ENCODE measurements around the gene ZDHHC14. TPM values are rescaled to one million over a fixed set of nuclear protein-coding genes. Genes with fewer than 3 reads are reported as not detected.

Gene ZDHHC14
- total RNA-seq, 1 donor from 2014 or later, result 14.5 TPM

DNA sequence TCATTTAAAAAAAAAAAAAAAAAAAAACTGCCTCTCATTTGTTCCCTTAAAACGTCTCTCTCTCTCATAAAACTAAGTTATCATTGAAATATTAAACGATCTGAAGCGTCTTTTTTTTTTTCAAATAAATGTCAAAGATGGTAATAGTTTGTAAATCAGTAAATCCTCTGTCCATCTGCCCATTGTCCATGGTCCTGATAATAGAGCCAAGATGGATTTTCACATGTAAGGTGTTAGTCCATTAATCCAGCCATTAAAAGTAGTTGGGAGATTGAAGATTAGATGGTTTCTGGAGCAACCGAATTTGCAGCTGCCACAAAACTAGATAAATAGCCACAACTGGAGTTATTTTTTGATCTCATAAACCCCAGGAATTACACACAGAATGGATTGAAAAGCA is 296.2 kb downstream of the ZDHHC14 start:
- no peak overlapping the region for H3K27ac ChIP-seq
- no peak for DNase-seq (ENCODE audit: low spot score in 2 of 2)
- no peak overlapping the region for H3K4me3 ChIP-seq
- intact Hi-C loops (cut with DNase I), result loop anchor here (10.0 kb wide), 1 partner anchor 198 kb away; no protein-coding TSS in a partner anchor
- TF ChIP-seq, protein P1, sequence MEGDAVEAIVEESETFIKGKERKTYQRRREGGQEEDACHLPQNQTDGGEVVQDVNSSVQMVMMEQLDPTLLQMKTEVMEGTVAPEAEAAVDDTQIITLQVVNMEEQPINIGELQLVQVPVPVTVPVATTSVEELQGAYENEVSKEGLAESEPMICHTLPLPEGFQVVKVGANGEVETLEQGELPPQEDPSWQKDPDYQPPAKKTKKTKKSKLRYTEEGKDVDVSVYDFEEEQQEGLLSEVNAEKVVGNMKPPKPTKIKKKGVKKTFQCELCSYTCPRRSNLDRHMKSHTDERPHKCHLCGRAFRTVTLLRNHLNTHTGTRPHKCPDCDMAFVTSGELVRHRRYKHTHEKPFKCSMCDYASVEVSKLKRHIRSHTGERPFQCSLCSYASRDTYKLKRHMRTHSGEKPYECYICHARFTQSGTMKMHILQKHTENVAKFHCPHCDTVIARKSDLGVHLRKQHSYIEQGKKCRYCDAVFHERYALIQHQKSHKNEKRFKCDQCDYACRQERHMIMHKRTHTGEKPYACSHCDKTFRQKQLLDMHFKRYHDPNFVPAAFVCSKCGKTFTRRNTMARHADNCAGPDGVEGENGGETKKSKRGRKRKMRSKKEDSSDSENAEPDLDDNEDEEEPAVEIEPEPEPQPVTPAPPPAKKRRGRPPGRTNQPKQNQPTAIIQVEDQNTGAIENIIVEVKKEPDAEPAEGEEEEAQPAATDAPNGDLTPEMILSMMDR (IDR thresholded peaks at IDR 0.05), result no peak
- no peaks in the 10 kb centered on the region for H3K27me3 ChIP-seq
- H3K9me3 ChIP-seq, result no peaks in the 10 kb centered on the region
- H3K4me1 ChIP-seq, result peaks cover 0 to 4% of the 10 kb centered on the region in 2 donors
- peaks cover 4 to 6% of the 10 kb centered on the region in 2 donors for H3K36me3 ChIP-seq

DNA sequence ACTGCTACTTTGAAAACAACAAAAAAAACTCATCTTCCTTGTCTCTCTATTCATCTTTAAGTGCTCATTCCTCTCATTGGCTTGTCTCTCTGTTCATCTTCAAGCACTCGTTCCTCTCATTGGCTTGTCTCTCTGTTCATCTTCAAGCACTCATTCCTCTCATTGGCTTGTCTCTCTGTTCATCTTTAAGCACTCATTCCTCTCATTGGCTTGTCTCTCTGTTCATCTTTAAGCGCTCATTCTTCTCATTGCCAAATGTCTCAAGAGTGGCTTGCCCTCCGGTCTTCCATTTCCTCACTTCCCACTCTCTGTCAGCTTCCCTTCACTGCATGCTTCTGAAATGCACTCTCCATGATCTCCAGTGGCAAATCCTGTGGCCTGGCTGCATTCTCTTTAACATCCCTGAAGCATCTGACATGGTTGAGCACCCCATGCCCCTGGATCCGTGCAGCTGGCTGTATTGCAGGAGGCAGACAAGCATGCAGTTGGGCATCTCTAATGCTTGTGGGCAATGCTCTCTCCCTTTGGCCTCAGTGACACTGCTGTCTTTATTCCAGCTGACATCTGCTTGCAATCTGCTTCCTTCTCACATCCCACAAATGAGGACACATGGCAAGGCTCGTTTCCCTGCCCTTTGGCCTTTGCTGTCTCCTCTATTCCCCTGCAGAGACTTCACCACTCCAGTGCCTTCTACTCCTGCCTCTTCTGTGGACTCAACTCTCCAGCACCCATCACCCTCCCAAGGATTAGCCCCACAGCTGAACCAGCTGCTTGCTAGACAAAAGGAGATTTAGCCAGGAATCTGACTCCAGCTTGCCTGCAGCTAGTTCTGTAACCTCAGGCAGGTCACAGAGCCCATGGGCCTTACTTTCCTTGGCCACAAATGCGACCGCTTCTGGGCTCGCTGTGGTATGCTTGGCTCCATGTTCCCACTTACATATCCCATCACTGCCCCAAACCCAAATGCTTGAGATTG is 298.9 kb downstream of the ZDHHC14 start:
- H3K36me3 ChIP-seq, result no peaks in the 10 kb centered on the region
- TF ChIP-seq, protein P1 (IDR thresholded peaks at IDR 0.05), result no peak
- H3K27ac ChIP-seq, result no peak overlapping the region
- H3K9me3 ChIP-seq, result no peaks in the 10 kb centered on the region
- no peak for DNase-seq (ENCODE audit: low spot score in 2 of 2)
- intact Hi-C loops (cut with DNase I), result loop anchor here (10.0 kb wide), 1 partner anchor 195 kb away; no protein-coding TSS in a partner anchor
- H3K4me3 ChIP-seq, result no peak overlapping the region
- peaks cover 0 to 4% of the 10 kb centered on the region in 2 donors for H3K4me1 ChIP-seq
- no peaks in the 10 kb centered on the region for H3K27me3 ChIP-seq

DNA sequence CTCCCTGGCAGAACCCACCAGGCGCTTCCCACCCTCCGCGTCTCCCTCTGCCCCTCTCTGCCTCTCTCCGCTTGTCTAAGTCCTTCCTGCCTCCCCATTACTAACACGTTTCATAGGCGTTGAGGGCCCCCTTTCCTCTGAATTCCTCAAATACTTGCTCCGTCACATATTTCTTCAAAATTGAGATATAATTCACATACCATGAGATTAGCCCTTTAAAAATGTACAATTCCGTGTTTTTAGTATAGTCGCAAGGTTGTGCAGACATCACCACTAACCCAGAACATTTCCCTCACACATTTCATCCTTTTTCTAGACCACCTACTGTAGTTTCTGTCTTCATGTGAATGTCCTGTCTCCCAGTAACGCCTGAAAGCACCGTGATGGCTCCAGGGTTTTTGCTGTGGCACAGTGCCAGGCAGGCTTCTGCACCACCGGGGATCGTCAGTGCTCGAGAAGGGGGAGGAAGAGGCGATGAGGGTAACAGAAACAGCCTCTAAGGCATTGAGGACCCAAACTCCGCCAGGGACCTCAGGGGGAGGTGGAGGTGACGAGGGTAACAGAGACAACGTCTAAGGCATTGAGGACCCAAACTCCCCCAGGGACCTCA is 300.2 kb downstream of the ZDHHC14 start:
- no peak overlapping the region for H3K27ac ChIP-seq
- intact Hi-C loops (cut with DNase I), result no loop called here
- no peaks in the 10 kb centered on the region for H3K4me1 ChIP-seq
- no peaks in the 10 kb centered on the region for H3K27me3 ChIP-seq
- H3K9me3 ChIP-seq, result no peaks in the 10 kb centered on the region
- TF ChIP-seq, protein P1 (IDR thresholded peaks at IDR 0.05), result no peak
- no peaks in the 10 kb centered on the region for H3K36me3 ChIP-seq
- DNase-seq (ENCODE audit: low spot score in 2 of 2), result no peak
- no peak overlapping the region for H3K4me3 ChIP-seq

DNA sequence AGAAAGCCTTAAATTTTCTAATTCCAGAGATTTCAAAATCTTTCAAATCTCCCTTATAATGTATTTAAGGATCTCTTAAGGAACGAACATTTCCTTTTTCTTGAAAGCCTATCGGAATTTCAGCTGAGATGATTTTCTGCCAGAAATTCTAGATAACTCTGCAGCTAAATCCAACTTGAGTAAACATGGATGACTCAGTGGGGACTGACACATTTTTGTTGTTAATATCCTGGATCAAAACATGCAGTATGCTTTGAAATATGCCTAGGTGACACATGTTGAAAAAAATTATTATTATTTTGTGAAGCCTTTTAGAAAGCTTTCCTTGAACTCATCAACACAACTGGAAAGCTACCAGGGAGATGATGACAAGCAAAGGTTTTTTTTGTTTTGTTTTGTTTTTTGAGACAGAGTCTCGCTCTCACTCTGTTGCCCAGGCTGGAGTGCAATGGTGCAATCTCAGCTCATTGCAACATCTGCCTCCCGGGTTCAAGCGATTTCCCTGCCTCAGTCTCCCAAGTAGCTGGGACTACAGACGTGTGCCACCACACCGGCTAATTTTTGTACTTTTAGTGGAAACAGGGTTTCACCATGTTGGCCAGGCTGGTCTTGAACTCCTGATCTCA is 302.0 kb downstream of the ZDHHC14 start:
- no peaks in the 10 kb centered on the region for H3K27me3 ChIP-seq
- H3K27ac ChIP-seq, result no peak overlapping the region
- no peaks in the 10 kb centered on the region for H3K4me1 ChIP-seq
- no peak for DNase-seq (ENCODE audit: low spot score in 2 of 2)
- H3K9me3 ChIP-seq, result no peaks in the 10 kb centered on the region
- intact Hi-C loops (cut with DNase I), result no loop called here
- no peaks in the 10 kb centered on the region for H3K36me3 ChIP-seq
- no peak overlapping the region for H3K4me3 ChIP-seq
- TF ChIP-seq, protein P1 (IDR thresholded peaks at IDR 0.05), result no peak

DNA sequence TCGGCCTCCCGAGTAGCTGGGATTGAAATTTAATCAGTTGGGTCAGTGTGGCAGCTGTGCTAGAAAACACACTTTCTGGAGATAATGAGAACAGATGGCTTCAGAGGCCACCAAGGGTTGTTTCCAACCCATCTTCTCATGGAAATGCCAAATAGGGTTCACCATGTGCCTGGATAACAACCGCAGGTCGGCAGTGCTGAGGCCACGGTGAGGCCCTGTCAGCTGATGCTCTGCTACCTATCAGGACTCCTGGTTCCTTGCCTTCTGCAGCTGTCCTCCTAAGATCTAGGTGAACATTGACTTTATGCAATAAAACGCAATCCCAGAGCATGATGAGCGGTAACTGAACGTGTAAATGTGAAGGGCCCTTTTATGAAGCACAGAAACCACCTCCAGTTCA is 302.7 kb downstream of the ZDHHC14 start:
- no peaks in the 10 kb centered on the region for H3K4me1 ChIP-seq
- H3K9me3 ChIP-seq, result no peaks in the 10 kb centered on the region
- no peaks in the 10 kb centered on the region for H3K27me3 ChIP-seq
- DNase-seq (ENCODE audit: low spot score in 2 of 2), result no peak
- TF ChIP-seq, protein P1 (IDR thresholded peaks at IDR 0.05), result no peak
- H3K27ac ChIP-seq, result no peak overlapping the region
- intact Hi-C loops (cut with DNase I), result no loop called here
- no peak overlapping the region for H3K4me3 ChIP-seq
- H3K36me3 ChIP-seq, result no peaks in the 10 kb centered on the region

Measured in ascending aorta (tissue), 2 donors.